SH-SY5Y (cell line): ENCODE data around the gene TMEM255A.

ENCODE experiments used
- GATA2 ChIP-seq: IDR thresholded peaks from 2 replicates; pipeline ENCODE4 v1.6.1; 2011; ENCODE audit warnings: mild to moderate bottlenecking, low read depth, low read length
- GATA3 ChIP-seq: IDR thresholded peaks from 2 replicates; pipeline ENCODE4 v1.6.1; 2011; ENCODE audit warnings: low read depth, mild to moderate bottlenecking, low read length, moderate library complexity

TMEM255A gene

DNA sequence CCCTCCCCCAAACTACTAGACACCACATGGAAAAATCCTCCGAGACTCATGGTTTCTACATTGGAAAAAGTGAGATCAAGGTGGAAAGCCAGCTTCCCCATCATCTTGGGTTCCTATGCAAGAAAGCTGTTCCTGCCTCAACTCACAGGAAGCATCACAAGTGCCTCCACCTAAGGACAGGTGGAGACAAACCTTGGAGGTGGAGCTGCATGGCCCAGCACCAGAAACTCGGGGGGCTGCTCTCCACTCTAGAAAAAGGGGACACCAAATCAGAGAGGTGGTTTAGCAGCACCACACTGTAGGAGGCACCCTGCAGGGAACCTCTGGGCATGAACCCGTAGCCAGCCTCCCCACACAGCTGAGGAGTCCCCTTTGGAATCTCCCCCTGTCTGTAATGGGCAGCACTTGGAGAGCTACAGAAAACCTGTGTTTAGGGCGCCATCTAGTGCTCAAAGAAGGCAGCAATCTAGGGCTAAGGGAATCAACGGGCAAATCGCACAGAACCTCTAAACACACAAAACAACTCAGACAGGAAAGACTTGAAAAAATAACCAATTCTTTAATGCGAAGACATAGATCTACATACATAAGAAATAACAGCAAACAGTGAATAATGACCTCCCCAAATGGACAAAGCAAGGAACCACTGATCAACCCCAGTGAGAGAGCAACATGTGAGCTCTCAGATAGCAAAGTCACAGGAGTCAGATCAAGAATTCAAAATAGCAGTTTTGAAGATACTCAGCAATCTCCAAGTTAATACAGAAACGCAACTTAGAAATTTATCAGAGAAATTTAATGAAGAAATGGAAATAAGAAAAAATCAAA, 97.6 kb downstream of the TMEM255A start:
- no peak for TF ChIP-seq GATA3
- no peak for TF ChIP-seq GATA2
